GM21367 (cell line): Measurements from ENCODE around the gene SCN2B.
"Not testable (repeated sequence)": the region's sequence is repeated elsewhere in the genome, so short reads cannot be mapped to it uniquely, and the experiment has no call there.

Experiments used
- ATAC-seq: cut with Tn5 transposase; IDR thresholded peaks from one replicate; pipeline ENCODE4 v1.9.1; 2021; ENCODE audit not compliant: unreplicated experiment

The SCN2B gene

DNA sequence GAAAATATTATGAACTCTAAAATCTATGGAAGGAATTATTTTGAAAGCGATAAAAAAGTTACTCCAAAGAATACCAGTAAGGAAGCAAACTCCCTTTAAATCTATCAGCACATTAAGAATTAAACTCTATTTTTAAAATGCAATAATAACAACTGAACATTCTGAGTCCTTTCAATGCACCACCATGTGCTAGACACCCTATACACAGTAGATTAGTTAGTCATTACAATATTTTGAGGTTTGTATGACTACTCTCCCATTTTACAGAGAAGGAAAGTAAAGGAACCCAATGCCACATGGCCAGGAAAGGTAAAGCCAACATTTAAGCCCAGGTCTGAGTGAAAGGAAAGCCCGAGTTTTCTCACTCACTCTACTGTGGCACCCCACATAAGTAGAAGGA is 30.6 kb upstream of the SCN2B start:
- no peak for ATAC-seq

GRCh38 chr11:118206391-118207031 is 30.1 kb upstream of the SCN2B start:
- ATAC-seq = no peak

DNA sequence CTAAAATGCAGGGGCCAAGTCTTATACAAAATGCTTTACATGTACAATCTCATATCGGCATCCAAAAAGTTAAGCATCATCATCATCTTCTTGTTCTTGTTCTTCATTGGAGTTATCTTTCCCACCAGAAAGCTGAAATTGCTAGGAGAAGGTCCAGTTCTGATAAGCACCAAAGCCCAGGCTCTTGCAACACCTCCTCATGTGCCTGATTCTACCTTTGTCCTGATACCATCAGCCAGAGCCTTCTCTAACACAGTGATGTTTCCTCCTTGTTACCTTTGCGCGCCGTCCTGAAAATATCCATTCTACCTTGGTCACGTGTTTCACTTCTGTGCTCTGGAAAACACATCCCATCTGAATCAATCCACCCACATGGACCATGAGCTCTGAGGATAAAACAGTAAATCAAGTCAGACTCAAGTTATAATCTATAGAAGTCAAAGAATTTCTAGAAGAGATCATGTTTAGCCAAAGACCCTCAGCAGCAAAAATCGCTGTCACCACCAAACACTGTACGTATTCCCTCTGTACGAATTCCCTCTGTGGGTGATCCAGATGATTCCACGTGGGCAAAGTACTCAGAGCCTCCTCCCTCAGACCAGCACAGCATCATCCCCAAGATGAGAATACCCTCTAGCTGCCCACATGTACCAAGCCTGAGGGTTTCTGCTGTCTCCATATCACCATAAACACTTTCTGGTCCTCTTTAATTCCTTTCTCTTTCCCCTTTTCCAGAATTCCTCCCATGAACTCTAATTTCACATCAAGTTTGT is 29.4 kb upstream of the SCN2B start:
- no peak for ATAC-seq

DNA sequence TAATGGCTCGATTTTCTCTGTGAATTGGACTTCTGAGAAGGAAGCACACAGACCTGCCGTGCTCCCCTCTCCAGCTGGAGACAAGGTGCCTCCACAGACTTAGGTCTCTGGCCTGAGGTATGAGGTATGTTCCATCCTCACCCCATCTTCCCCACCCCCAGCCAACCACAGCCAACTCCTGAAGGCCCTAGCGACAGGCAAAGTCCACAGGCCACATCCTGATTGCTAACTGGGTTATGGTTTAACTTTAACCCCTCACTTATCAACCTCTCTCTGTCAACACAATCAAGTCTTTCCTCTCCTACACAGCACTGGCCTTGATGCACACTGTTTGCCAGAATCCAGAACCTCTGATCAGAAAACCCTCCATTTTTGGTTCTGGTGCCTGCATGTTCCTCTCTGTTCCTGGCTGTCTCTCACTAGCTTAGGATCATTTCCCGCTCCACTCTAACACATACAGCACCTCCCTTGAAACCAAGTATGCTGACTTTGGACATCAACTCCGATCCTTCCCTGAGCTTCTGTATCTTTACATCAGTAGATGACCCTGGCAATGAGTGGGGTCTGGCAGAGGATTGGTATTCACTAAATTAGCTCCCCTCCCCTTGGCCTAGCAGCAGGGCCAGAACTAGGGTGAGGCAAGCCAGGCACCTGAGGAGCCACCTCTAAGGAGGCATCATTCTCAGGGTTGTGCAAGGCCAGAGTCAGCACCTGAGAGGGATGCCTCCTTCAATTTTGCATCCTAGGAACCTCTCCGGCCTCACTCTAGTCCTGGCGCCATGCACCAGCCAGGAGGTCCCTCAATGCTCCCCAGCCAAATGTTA is 26.4 kb upstream of the SCN2B start:
- no peak for ATAC-seq

GRCh38 chr11:118201966-118202365 is 25.5 kb upstream of the SCN2B start:
- ATAC-seq = no peak

DNA sequence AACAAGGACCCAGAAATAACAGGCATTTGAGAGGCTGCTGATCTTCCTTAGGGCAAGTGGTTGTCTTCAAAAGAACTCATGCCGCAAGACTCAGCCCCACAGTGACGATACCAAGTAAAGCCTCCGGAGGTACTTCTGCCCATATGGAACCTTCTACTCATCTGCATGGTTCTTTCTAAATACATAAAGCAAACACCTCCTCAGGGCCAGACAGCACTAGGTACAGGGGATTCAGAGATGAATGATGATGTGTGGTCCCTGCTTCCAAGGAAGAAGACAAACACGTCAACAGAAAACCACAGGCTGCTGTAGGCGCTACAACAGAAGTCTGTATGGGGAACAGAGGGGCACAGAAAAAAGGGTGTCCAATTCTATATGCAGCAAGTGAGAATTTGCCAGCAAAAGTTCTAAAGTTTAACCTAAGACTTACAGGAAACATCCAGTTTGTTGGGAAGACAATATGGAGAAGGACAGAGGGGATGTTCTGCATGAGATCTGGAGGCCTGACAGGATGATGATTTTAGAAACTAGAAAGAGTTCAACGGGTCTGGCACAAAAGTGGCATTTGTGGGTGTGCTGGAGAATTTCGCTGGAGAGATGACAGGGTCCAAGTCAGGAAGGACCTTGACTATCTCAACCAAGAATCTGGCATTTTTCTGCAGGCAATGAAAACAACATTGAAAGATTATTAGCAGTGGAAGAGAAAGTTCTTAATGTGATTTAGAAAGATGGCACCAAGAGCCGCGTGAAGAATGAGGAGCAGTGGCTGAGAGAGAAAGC is 24.7 kb upstream of the SCN2B start:
- no peak for ATAC-seq

DNA sequence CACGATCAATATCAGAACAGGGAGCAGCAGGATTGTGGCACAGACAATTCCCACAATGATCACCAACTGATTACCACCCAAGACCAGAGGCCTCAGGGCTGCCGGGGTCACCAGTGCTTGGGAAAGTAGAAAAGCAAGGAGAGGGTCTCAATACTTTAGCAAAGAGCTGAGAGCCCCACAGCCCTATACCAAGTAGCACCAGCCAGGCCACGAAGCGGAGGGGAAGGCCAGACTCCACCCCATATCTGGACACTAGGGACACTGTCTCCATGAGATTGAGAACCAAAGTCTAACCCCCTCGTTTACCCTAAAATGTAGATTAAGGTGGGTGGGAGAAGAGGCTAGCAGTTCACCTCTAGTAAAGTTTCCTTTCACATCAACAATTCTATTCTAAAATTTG is 24.1 kb upstream of the SCN2B start:
- ATAC-seq = no peak

DNA sequence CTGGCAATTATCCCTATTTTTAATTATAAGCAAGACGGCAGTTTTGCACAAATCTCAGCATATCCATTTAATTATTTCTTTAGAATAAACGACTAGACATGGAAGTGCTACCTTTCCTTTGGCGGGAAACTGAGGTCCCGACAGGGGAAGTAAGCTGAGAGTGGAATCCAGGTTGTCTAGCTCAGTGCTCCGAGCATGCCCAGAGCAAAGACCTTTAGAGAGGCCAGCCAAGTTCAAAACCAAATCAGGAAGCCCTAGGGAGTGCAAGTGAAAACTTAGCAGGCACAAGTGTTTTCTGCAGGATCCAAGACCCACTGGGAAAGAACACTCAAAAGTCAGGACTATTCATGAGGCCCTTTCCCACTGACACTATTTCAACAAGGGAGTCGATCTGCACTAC is 22.7 kb upstream of the SCN2B start:
- ATAC-seq = no peak

GRCh38 chr11:118198370-118198769 is 21.9 kb upstream of the SCN2B start:
- ATAC-seq = no peak

DNA sequence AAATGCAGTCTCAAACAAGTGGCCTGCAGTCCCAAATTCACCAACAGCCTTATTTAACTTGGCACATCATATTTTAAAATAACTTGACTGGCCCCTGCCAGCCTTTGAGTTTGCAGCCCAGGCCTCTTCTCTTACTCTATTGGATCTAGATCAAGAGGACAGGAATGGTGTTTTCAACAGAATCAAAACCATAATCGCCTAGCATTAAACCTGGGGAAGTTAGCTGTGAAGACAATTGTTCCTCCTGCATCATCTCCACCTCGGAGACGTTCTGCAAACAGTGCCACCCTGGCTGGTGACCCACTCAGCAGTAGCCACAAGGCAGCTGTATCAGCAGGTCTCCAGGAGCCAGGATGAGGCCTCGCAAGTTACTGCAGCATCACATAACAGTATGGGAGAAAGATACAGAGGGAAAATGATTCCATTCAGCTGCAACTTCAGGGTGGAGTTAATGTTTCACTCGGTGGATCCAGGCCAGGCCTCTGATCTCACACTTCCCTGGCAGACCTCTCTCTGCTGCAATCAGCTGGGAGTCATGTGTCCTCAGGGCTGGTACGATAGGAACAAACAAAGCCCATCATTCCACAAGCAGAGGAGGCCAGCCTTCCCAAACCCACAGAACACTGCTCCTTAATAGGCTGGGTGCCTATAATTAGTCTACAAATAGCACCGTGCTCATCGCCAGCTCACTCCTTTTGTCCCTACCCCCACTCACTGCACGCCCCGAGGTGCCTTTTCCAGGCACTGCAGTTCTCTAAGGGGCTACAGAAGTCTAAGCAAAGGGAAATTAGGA is 18.6 kb upstream of the SCN2B start:
- no peak for ATAC-seq

DNA sequence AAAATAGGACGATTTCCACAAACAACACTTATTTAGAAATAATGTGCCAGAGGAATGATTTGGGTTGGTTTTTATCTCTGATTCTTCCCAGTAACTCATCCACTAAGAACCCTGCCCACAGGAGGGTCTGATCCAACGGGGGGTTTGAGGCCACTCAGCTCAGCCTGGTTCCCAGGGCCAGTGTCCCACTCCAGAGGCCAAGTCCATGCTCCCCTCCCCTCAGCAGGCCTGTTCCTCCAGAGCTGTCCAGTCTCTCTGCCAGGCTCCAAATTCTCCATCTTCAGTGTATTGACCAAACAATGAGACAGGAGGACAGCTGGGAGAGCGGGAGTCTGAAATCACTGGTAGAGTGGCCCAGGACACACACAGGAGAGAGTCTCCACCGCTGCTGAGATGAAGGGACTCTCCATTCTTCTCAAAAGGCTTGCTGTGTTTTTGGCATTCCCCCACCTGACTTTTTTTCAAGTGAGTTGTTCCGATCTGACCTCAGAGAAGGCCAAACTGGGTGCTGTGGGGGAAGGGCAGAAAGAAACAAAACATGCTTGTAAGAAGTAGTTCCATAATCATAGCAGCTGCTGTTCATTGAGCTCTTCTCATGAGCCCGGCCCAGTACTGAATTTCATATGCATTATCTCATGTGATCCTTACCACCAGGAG is 17.6 kb upstream of the SCN2B start:
- no peak for ATAC-seq

DNA sequence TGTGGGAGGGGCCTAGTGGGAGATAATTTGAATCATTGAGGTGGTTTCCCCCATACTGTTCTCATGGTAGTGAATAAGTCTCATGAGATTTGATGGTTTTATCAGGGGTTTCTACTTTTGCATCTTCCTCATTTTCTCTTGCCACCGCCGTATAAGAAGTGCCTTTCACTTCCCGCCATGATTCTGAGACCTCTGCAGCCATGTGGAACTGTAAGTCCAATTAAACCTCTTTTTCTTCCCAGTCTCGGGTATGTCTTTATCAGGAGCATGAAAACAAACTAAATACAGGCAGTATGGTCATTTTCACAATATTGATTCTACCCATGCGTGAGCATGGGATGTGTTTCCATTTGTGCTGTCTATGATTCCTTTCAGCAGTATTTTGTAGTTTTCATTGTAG is 16.4 kb upstream of the SCN2B start:
- not testable (repeated sequence) for ATAC-seq

DNA sequence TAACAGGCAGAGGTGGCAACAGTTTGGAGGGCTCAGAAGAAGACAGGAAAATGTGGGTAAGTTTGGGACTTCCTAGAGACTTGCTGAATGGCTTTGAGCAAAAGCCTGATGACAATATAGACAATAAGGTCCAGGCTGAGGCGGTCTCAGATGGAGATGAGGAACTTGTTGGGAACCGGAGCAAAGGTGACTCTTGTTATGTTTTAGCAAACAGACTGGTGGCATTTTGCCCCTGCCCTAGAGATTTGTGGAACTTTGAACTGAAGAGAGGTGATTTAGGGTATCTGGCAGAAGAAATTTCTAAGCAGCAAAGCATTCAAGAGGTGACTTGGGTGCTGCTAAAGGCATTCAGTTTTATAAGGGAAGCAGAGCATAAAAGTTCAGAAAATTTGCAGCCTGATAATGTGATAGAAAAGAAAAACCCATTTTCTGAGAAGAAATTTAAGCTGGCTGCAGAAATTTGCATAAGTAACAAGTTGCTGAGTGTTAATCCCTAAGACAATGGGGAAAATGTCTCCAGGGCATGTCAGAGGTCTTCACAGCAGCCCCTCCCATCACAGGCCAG is 14.6 kb upstream of the SCN2B start:
- ATAC-seq = not testable (repeated sequence)

DNA sequence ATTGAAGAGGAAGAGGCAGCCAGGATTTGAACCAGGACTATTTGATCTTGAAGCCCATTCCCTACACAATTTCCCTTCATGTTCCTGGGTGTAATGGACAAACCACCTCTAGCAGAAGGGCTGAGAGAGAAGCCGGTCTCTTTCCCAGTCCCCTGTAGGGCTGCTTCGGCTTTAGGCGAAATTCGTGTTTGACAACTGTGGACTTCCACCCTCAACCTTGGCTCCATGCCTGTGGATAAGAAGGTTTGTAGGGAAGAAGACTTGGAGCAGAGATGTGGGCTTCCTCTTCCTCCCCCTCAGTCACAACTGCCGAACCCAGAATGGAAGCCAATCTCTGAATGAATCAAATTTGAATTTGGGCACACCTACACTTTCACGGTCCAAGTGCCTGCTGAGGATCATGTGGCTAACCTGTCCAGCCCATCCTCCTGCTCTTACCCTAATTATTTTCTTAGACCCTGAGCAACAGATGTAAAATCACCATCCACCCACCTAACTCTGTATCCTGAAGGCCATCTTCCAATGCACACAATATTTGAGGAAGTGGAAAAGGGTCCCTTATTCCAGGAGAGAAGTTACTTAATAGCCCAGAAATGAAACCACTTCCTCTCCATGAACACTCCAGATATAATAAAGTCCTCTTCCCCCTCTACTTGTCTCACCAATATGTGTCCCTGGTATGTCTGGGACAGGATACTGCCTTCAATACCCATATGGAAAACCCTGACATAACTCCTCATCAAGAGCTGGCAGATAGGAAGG is 10.1 kb upstream of the SCN2B start:
- no peak for ATAC-seq

- ATAC-seq = no peak
Measured at GRCh38 chr11:118184784-118185579, 8.5 kb upstream of the SCN2B start.

DNA sequence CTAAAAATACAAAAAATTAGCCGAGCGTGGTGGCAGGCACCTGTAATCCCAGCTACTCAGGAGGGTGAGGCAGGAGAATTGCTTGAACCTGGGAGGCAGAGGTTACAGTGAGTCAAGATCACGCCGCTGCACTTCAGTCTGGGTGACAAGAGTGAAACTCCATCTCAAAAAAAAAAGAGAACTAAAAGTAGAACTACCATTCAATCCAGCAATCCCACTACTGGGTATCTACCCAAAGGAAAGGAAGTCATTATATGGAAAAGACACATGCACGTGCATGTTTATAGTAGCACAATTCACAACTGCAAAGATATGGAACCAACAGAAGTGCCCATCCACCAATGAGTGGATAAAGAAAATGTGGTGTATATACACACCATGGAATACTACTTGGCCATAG is 7.3 kb upstream of the SCN2B start:
- not testable (repeated sequence) for ATAC-seq

DNA sequence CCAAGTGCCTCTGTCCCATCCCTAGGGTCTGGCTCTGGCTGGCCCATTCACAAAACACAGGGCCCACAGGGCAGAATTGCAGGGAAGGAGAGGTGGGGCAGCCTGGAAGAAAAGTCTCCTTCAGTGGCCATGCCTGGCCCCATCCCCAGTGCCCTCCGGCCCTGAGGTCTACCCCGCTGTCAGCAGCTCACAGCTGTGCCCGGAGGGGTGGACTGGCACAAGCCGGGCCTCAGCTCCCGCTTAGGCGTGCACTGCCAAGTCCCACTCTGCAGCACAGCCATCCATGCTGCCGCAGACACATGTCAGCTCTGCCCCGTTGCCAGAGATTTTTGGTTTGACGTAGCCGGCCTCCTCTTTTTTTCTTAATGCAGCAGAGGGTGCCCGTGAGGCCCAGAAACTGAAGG is 3.9 kb upstream of the SCN2B start:
- ATAC-seq = no peak

GRCh38 chr11:118176778-118177134 is 317 bp upstream of the SCN2B start:
- ATAC-seq = no peak
